Fibroblast of mammary gland (primary cell): ENCODE measurements around the gene AP1G1.
A peak's percentile ranks its signal among the peaks of the same experiment; 100 is the strongest.

ENCODE experiments used
- DNase-seq: peaks from one replicate; pipeline ENCODE4 v3.0.0-alpha.2; 2010; ENCODE audit warnings: low read depth
- H3K4me3 ChIP-seq: 2 replicates; pipeline ENCODE4 v1.5.1; 2011; ENCODE audit warnings: low read depth, mild to moderate bottlenecking, low read length, moderate library complexity; ENCODE audit not compliant: control insufficient read depth
- CTCF ChIP-seq: conservative IDR thresholded peaks from 2 replicates; pipeline ENCODE4 v1.5.1; 2011; ENCODE audit warnings: low read depth, low read length, inconsistent platforms; ENCODE audit not compliant: control insufficient read depth, insufficient read depth

The AP1G1 gene

GRCh38 chr16:71851746-71852145 lies 43.1 kb upstream of the AP1G1 start:
- no peak overlapping the region for H3K4me3 ChIP-seq
- DNase-seq, result peak; percentile 44
- no peak for TF ChIP-seq CTCF

- TF ChIP-seq CTCF, result no peak
- no peak overlapping the region for H3K4me3 ChIP-seq
- DNase-seq, result no peak
Measured at GRCh38 chr16:71848622-71849021, 40.0 kb upstream of the AP1G1 start.

- H3K4me3 ChIP-seq, result peak overlapping the region; percentile 97
- DNase-seq, result no peak
- TF ChIP-seq CTCF, result no peak
Measured at GRCh38 chr16:71847096-71847495, 38.5 kb upstream of the AP1G1 start.

GRCh38 chr16:71846431-71846830 lies 37.8 kb upstream of the AP1G1 start:
- peak; percentile 21 for DNase-seq
- H3K4me3 ChIP-seq, result peak overlapping the region; percentile 97
- TF ChIP-seq CTCF, result no peak

GRCh38 chr16:71845639-71846430 lies 37.2 kb upstream of the AP1G1 start, which contains the start of gene ATXN1L:
Gene ATXN1L (plus strand): TSS chr16:71845976. CDS start chr16:71849741, 3,765 bp downstream.
- H3K4me3 ChIP-seq, result peak within 1 kb of the TSS; percentile 97
- DNase-seq, result peak; percentile 91
- TF ChIP-seq CTCF, result no peak

- no peak overlapping the region for H3K4me3 ChIP-seq
- TF ChIP-seq CTCF, result no peak
Measured at GRCh38 chr16:71843572-71843971, 34.9 kb upstream of the AP1G1 start.

More at GRCh38 chr16:71843572-71843971, 34.9 kb upstream of the AP1G1 start:
- no peak for DNase-seq
